ENCODE measurements around the gene SIN3B.

Gene SIN3B

GRCh38 chr19:16825312-16826052 lies 3.7 kb upstream of the SIN3B start:
- peak; percentile 59 for DNase-seq (ENCODE audit: low spot score)

DNA sequence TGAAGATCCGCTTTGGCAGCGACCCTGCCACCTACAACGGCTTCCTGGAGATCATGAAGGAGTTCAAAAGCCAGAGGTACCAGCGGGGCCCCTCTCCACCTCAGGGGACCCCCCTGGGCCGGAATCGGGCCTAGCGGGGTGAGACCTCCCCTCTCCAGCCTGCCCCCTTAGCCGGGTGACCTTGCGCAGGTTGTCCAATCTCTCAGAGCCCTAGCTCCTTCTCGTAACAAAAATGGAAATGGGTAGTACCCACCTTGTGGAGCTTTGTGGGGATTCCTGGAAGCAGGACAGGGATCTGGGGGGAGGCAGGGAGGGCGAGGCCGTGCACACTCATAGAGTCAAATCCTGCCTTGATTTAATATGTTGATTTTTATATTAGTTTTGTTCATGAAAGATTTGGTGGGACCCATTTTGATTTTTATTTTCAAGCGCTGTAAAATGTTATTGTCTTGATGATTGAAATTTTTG lies 658 bp downstream of the SIN3B start:
- DNase-seq (ENCODE audit: low spot score), result no peak

DNA sequence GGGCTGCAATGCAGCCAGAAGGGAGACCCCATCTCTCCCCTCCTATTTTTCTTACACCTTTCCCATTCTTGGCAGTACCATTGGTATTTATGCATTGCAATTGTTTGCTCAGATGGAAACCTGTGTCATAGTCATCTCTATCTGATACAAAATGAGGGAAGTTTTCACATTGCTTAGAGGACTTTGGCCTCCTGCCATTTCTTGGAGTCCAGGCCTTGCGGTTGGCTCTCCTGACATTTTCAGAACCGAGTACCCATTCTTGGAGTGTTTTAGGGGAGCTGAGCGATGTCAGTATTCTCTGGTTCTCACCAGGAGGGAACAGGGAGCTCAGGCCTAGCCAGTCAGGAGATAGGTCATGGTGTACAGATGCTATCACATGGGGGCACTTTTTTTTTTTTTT lies 1.5 kb downstream of the SIN3B start:
- no peak for DNase-seq (ENCODE audit: low spot score)

DNA sequence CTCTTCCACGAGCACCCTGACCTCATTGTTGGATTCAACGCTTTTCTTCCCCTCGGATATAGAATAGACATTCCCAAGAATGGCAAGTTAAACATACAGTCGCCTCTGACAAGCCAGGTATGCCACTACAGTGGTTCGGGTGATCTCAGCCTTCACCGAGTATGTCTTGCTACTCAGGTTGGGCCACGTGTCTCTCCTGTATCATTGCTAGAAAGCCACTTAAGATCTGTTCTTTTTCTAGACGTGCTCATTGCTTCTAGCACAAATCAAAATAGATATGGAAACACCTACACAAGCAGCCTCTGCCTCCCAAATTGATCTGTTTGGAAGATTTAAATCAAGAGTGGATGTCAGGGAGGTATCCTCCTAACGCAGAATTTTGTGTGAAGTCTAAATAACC lies 2.3 kb downstream of the SIN3B start:
- no peak for DNase-seq (ENCODE audit: low spot score)

- no peak for DNase-seq (ENCODE audit: low spot score)
Measured at GRCh38 chr19:16834747-16835146, 5.5 kb downstream of the SIN3B start.

DNA sequence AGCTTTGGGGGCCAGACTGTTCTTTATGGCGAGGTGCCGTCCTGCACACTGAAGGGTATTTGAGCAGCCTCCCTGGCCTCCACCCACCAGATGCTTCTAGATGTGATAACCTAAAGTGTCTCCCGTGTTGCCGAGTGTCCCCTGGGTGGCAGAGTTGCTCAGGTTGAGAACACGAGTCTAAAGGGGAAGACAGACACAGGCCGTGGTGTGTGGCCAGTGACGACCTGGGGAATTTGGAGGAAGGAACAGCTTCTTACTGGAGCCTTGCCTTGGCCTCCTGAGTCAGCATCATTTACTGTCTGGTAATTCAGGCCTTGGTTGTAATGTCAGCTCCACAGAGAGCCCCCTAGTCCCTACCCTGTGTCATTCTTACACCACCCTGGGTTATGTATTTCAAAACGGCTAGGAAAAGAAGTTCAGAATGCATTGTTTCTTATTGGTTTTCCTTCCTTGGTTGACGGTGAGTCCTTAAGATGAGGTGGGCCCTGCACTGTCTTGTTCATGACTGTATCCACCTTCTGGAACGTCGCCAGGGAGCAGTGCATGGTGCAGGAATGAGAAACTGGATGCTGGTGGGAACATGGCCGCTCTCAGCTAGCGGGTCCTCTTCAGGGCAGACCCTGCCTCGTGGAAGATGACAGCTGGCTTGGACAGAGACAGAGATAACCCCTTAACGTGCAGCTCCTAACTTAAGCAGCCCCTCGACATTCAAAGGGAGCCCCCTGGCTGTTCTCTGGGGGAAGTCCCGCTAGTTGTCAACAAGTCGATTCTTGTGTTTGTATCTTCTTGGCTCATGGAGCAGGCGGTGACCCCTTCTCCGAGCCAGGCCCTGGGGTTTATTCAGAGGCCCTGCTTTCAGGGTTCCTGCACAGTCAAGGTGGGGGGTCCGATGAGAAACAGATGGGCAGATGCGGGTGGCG lies 7.2 kb downstream of the SIN3B start:
- DNase-seq (ENCODE audit: low spot score), result no peak

GRCh38 chr19:16837035-16837362 lies 7.8 kb downstream of the SIN3B start:
- no peak for DNase-seq (ENCODE audit: low spot score)

DNA sequence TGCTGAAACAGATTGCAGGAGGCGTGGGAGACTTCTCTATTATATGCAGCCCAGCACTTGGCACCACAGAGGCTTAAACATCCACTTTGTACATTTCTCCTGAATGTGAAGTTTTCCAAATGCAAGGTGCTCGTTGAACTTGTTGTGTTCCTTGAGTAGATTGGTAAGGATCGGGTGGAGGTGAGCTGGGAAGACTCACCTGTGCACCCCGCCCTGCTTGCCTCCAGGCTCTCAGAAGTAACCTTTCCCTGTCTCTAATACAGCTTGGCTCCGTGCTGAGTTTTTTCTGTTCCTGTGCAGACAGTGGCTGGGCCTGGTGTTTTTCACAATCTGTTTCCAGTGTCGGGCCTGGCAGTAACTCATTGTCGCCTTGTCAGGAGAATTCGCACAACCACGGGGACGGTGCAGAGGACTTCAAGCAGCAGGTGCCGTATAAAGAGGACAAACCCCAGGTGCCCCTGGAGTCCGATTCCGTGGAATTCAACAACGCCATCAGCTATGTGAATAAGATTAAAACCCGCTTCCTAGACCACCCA lies 12.3 kb downstream of the SIN3B start:
- DNase-seq (ENCODE audit: low spot score), result no peak

DNA sequence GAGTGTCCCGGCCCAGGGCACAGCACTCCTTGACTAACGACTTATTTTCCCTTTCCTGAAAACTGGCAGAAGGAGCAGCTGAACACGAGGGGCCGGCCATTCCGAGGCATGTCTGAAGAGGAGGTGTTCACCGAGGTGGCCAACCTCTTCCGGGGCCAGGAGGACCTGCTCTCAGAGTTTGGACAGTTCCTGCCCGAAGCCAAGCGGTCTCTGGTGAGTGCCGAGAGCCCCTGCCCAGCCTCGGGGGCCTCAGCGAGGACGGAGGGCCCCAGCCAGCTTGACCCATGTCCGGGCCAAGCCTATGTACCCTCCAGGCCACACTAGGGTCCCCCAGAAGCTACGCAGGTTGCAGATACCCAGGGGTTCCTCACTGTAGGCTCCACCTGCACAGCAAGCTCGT lies 17.7 kb downstream of the SIN3B start:
- DNase-seq (ENCODE audit: low spot score), result no peak

DNA sequence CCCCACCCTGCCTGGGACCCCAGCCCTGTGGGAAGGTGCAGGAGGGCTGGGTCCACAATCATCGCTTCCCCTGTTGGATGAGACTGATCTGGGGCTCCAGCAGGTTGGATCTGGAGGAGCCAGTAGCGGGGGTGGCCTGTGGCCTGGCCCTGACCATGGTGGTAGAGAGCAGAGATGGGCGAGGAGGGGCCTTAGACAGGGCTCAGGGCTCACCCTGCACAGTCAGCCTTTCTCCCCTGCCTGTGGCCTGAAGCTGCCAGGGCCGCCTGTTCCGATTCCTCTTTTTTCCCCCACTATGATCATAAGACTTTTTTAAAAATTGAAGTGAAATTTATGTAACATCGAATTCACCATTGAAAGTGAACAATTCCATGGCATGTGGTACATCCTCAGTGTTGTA lies 18.2 kb downstream of the SIN3B start:
- no peak for DNase-seq (ENCODE audit: low spot score)

DNA sequence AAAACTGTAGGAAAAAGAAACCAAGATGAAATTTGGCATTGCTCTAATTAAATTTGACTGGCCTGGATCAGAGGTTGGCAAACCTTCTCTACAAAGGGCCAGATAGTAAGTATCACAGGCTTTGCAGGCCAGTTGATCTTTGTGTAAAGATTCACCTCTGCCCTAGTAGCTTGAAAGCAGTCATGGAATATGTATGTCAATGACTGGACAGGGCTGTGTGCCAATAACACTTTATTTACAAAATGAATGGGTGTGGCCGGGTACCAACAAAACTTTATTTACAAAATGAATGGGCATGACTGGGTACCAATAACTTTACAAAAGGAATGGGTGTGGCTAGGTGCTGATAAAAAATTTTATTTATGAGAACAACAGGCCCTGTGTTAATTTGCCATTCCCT lies 20.0 kb downstream of the SIN3B start:
- DNase-seq (ENCODE audit: low spot score), result no peak

- no peak for DNase-seq (ENCODE audit: low spot score)
Measured at GRCh38 chr19:16850133-16850532, 20.9 kb downstream of the SIN3B start.

DNA sequence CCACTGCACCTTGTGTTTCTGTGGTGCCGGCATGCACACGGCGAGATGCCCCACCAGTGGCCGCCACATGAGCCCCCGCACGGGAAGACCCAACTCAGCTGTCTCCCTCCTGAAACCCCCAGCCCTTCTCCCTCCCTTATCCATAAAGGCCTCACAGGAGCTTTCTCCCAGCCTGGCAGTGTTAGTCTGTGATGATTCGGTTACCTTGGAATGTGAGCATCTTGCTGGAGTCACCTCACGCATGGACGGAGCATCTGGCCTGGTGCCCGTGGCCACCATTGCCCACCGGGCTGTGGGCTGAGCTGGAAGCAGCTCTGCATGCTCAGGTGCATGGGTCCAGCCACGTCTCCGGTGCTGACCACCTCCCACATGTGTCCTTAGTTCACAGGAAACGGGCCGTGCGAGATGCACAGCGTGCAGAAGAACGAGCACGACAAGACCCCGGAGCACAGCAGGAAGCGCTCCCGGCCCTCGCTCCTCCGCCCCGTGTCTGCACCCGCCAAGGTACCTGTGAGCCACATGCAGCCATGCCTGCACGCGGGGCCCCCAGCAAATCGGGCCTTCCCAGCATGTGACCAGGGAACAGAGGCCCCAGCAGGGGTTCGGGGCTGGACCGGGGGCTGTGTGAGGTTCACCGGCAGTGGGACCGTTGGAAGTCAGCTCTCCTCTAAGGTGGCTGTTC lies 22.0 kb downstream of the SIN3B start:
- no peak for DNase-seq (ENCODE audit: low spot score)

GRCh38 chr19:16853066-16853465 lies 23.9 kb downstream of the SIN3B start:
- no peak for DNase-seq (ENCODE audit: low spot score)

- no peak for DNase-seq (ENCODE audit: low spot score)
Measured at GRCh38 chr19:16856091-16856490, 26.9 kb downstream of the SIN3B start.

GRCh38 chr19:16859626-16860025 lies 30.4 kb downstream of the SIN3B start:
- no peak for DNase-seq (ENCODE audit: low spot score)

DNA sequence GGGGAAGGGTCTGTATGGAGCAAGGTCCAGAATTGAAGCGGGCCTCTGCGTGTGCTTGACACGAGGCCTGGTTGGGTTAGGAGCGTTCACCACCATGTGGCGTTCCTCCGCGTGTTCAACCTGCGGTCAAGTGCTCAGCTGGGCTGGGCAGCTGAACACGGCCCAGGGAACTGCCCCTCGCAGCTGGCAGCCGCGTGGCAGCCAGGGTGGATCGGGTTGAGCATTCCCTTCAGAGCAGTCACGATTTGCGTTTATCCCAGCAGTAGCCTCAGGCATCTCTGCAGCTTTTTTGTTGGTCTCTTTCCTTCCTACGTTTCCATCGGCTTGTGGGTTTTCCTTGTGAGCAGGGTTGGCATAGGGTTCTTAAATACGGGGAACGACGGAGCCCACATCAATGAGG lies 30.9 kb downstream of the SIN3B start:
- no peak for DNase-seq (ENCODE audit: low spot score)

GRCh38 chr19:16861011-16861410 lies 31.8 kb downstream of the SIN3B start:
- DNase-seq (ENCODE audit: low spot score), result no peak

- DNase-seq (ENCODE audit: low spot score), result no peak
Measured at GRCh38 chr19:16861834-16862233, 32.6 kb downstream of the SIN3B start.

DNA sequence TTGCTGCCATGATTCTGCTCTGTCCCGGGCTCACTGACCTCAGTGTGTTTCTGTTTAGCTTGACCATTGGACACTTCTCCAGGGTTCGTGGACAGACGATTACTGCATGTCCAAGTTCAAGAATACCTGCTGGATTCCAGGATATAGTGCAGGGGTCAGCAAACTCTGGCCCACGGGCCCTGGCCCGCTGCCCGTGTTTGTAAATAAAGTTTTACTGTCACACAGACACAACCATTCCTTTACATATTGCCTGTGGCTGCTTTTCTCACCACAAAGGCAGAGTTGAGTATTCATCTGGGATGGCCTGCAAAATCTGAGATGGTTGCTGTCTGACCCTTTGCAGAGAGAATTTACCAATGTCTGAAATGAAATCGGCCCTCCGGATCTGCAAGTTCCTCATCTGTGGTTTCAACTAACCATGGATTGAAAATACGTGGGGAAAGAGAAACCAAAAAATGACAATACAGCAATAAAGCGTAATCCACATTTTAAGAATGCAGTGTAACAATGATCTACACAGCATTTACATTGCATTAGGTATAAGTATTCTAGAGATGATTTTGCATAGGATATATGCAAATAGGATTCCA lies 33.7 kb downstream of the SIN3B start:
- DNase-seq (ENCODE audit: low spot score), result no peak

DNA sequence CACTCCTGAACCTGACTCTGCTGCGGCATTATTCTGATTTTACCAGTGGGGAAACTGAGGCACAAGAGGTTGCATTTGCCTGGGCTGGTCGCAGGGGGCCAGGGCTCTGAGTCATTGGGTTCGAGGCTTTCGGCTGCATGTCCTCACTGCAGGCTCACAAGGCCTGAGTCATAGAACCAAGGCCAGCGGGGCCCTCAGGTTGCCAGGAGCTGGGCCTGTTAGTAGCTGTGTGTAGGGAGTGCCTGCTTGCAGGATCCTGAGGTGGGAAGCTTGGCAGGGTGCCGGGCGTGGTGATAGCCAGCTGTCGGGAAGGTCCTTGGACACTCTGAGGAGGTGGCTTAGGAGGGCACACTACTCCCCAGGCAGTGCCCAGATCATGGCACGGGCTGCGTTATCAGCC lies 38.0 kb downstream of the SIN3B start:
- no peak for DNase-seq (ENCODE audit: low spot score)

Measured in Ammon's horn (tissue), 1 donor.